ENCODE measurements around the gene SLX4IP. TPM values are rescaled to one million over a fixed set of nuclear protein-coding genes. Genes with fewer than 3 reads are reported as not detected.

Gene SLX4IP
- total RNA-seq, 1 donor from 2014 or later: 5.3 TPM

- Histone ChIP-seq H3K36me3 (ENCODE audit: insufficient read depth, low read length) (no peaks in the 10 kb centered on the region), H3K4me1 (ENCODE audit: insufficient read depth, low read length) (peaks cover 8% of the 10 kb centered on the region), H2AFZ (ENCODE audit: low read depth, low read length) (no peak overlapping the region), H4K20me1 (ENCODE audit: insufficient read depth, low read length) (no peaks in the 10 kb centered on the region), H3K4me2 (ENCODE audit: low read length) (peak overlapping the region; percentile 0), H3K9me3 (ENCODE audit: insufficient read depth, low read depth, low read length) (no peaks in the 10 kb centered on the region), H3K9ac (ENCODE audit: low read length) (no peak overlapping the region), H3K79me2 (ENCODE audit: insufficient read depth, low read length) (no peaks in the 10 kb centered on the region), H3K27me3 (ENCODE audit: insufficient read depth, low read length) (no peaks in the 10 kb centered on the region), H3K4me3 (ENCODE audit: insufficient read depth, low read depth, low read length) (no peak overlapping the region), H3K27ac (ENCODE audit: low read depth, low read length) (no peak overlapping the region)
- peaks cover 41% of the 10 kb centered on the region for H3K4me1 Mint-ChIP-seq (ENCODE audit: low read depth, unreplicated experiment)
- H3K4me3 Mint-ChIP-seq (ENCODE audit: unreplicated experiment): no peak overlapping the region
- no peaks in the 10 kb centered on the region for H3K27me3 Mint-ChIP-seq (ENCODE audit: low read depth, unreplicated experiment)
- H3K27ac Mint-ChIP-seq (ENCODE audit: unreplicated experiment): peak overlapping the region; percentile 86
- FAIRE-seq: peak; percentile 58
- TF ChIP-seq EZH2 (IDR thresholded peaks at IDR 0.05; ENCODE audit: insufficient read depth, low read length): no peak
- no peak for TF ChIP-seq CTCF (IDR thresholded peaks at IDR 0.05; ENCODE audit: insufficient read depth, low read depth, low read length)
- DNase-seq (ENCODE audit: low read depth): no peak
- H3K9me3 Mint-ChIP-seq (ENCODE audit: unreplicated experiment): peaks cover 3% of the 10 kb centered on the region
- H3K36me3 Mint-ChIP-seq (ENCODE audit: low read depth, unreplicated experiment): peaks cover 2% of the 10 kb centered on the region
These were observed 32.7 kb downstream of the SLX4IP start for GRCh38 chr20:10467681-10468339.

GRCh38 chr20:10468340-10468845 is 33.3 kb downstream of the SLX4IP start:
- no peaks in the 10 kb centered on the region for H3K27me3 ChIP-seq (ENCODE audit: insufficient read depth, low read length)
- H3K9me3 ChIP-seq (ENCODE audit: insufficient read depth, low read depth, low read length): no peaks in the 10 kb centered on the region
- Mint-ChIP-seq H3K4me3 (ENCODE audit: unreplicated experiment) (no peak overlapping the region), H3K9me3 (ENCODE audit: unreplicated experiment) (peaks cover 2% of the 10 kb centered on the region), H3K27ac (ENCODE audit: unreplicated experiment) (peak overlapping the region; percentile 86), H3K4me1 (ENCODE audit: low read depth, unreplicated experiment) (peaks cover 47% of the 10 kb centered on the region), H3K27me3 (ENCODE audit: low read depth, unreplicated experiment) (no peaks in the 10 kb centered on the region), H3K36me3 (ENCODE audit: low read depth, unreplicated experiment) (peaks cover 2% of the 10 kb centered on the region)
- H3K4me3 ChIP-seq (ENCODE audit: insufficient read depth, low read depth, low read length): no peak overlapping the region
- no peak for TF ChIP-seq EZH2 (IDR thresholded peaks at IDR 0.05; ENCODE audit: insufficient read depth, low read length)
- no peak for TF ChIP-seq CTCF (IDR thresholded peaks at IDR 0.05; ENCODE audit: insufficient read depth, low read depth, low read length)
- no peak for DNase-seq (ENCODE audit: low read depth)
- peaks cover 8% of the 10 kb centered on the region for H3K4me1 ChIP-seq (ENCODE audit: insufficient read depth, low read length)
- no peak for FAIRE-seq
- no peak overlapping the region for H3K27ac ChIP-seq (ENCODE audit: low read depth, low read length)
- no peaks in the 10 kb centered on the region for H3K36me3 ChIP-seq (ENCODE audit: insufficient read depth, low read length)
- no peaks in the 10 kb centered on the region for H4K20me1 ChIP-seq (ENCODE audit: insufficient read depth, low read length)
- H2AFZ ChIP-seq (ENCODE audit: low read depth, low read length): no peak overlapping the region
- H3K4me2 ChIP-seq (ENCODE audit: low read length): peak overlapping the region; percentile 0
- no peak overlapping the region for H3K9ac ChIP-seq (ENCODE audit: low read length)
- no peaks in the 10 kb centered on the region for H3K79me2 ChIP-seq (ENCODE audit: insufficient read depth, low read length)

- H3K9me3 Mint-ChIP-seq (ENCODE audit: unreplicated experiment): no peaks in the 10 kb centered on the region
- FAIRE-seq (no peak), DNase-seq (ENCODE audit: low read depth) (no peak)
- Histone ChIP-seq H2AFZ (ENCODE audit: low read depth, low read length) (no peak overlapping the region), H3K4me2 (ENCODE audit: low read length) (no peak overlapping the region), H3K27me3 (ENCODE audit: insufficient read depth, low read length) (no peaks in the 10 kb centered on the region), H4K20me1 (ENCODE audit: insufficient read depth, low read length) (no peaks in the 10 kb centered on the region), H3K4me3 (ENCODE audit: insufficient read depth, low read depth, low read length) (no peak overlapping the region), H3K4me1 (ENCODE audit: insufficient read depth, low read length) (peaks cover 8% of the 10 kb centered on the region), H3K27ac (ENCODE audit: low read depth, low read length) (no peak overlapping the region), H3K36me3 (ENCODE audit: insufficient read depth, low read length) (no peaks in the 10 kb centered on the region), H3K79me2 (ENCODE audit: insufficient read depth, low read length) (no peaks in the 10 kb centered on the region), H3K9me3 (ENCODE audit: insufficient read depth, low read depth, low read length) (no peaks in the 10 kb centered on the region), H3K9ac (ENCODE audit: low read length) (no peak overlapping the region)
- H3K4me1 Mint-ChIP-seq (ENCODE audit: low read depth, unreplicated experiment): peaks cover 47% of the 10 kb centered on the region
- no peaks in the 10 kb centered on the region for H3K27me3 Mint-ChIP-seq (ENCODE audit: low read depth, unreplicated experiment)
- peak overlapping the region; percentile 11 for H3K27ac Mint-ChIP-seq (ENCODE audit: unreplicated experiment)
- TF ChIP-seq EZH2 (IDR thresholded peaks at IDR 0.05; ENCODE audit: insufficient read depth, low read length) (no peak), CTCF (IDR thresholded peaks at IDR 0.05; ENCODE audit: insufficient read depth, low read depth, low read length) (no peak)
- H3K36me3 Mint-ChIP-seq (ENCODE audit: low read depth, unreplicated experiment): peaks cover 2% of the 10 kb centered on the region
- H3K4me3 Mint-ChIP-seq (ENCODE audit: unreplicated experiment): no peak overlapping the region
These were observed 34.0 kb downstream of the SLX4IP start for GRCh38 chr20:10469056-10469455.

Measured in astrocyte (in vitro differentiated cells and primary cell).